Body of pancreas (tissue), 4 donors: ENCODE measurements around the gene NEK10. TPM values are rescaled to one million over a fixed set of nuclear protein-coding genes. Genes with fewer than 3 reads are reported as not detected.
A peak's percentile ranks its signal among the peaks of the same experiment; 100 is the strongest.

Experiments
- ATAC-seq: fragments of 150-250 bp; one replicate; pipeline ENCODE4 v1.9.1; 2016
- DNase-seq, 4 donors: peaks; one replicate each; pipeline ENCODE4 v3.0.0-alpha.2; 2019
- H3K27ac ChIP-seq, 4 donors: fragments of 200-600 bp; sonication (generic); 1 replicate in 3 of 4; 2 replicates in 1 of 4; pipeline versions ENCODE4 v1.5.1 to v1.6.1; 2016 to 2019; ENCODE audit warnings: mild to moderate bottlenecking in 1 of 4, mixed read lengths in 1 of 4, moderate library complexity in 1 of 4
- H3K27me3 ChIP-seq, 2 donors: fragments of 200-600 bp; sonication (generic); one replicate each; pipeline ENCODE4 v1.6.0; 2016; ENCODE audit warnings: mild to moderate bottlenecking in 1 of 2
- H3K36me3 ChIP-seq, 2 donors: fragments of 200-600 bp; sonication (generic); replicated peaks in 1 of 2; 2 replicates each; pipeline ENCODE4 v1.5.1; 2016; ENCODE audit warnings: low read depth in 2 of 2; ENCODE audit not compliant: insufficient read depth in 1 of 2
- H3K4me1 ChIP-seq: fragments of 200-600 bp; sonication (generic); one replicate; pipeline ENCODE4 v1.6.0; 2016
- H3K4me3 ChIP-seq, 2 donors: fragments of 200-600 bp; sonication (generic); 1 replicate in 1 of 2; 2 replicates in 1 of 2; pipeline ENCODE4 v1.5.1; 2016 to 2019
- H3K9me3 ChIP-seq, 3 donors: fragments of 200-600 bp; sonication (generic); 1 replicate in 2 of 3; 2 replicates in 1 of 3; pipeline ENCODE4 v1.5.1; 2016
- POLR2A ChIP-seq, 3 donors: fragments of 450-650 bp; IDR thresholded peaks; one replicate each; pipeline ENCODE4 v1.6.1; 2016; ENCODE audit warnings: antibody characterized with exemption in 3 of 3, mild to moderate bottlenecking in 2 of 3
- WGBS, 2 donors: methylation state at CpG; one replicate each; pipeline ENCODE4 v1.1.5; 2017; 5-methylcytosine and 5-hydroxymethylcytosine counted together
- intact Hi-C: fragments of 100-400 bp; cut with DNase I; formaldehyde crosslinking; loops from one replicate; pipeline ENCODE4 v1.15.1; 2023
- total RNA-seq, 2 donors: library from RNA; depleted of rRNA; stranded (reverse); fragments of >200 nt; gene quantifications; one replicate each; pipeline ENCODE4 v1.1.0, GENCODE V29; 2016
- TF ChIP-seq, protein P1 (sequence below), 7 experiments: fragments of 450-650 bp in 4 of 7; fragments of 200-600 bp in 3 of 7; sonication (generic) in 3 of 7; IDR thresholded peaks; one replicate each; pipeline ENCODE4 v1.5.1; 2016 to 2019; ENCODE audit warnings: antibody characterized with exemption in 7 of 7

Gene NEK10
- total RNA-seq, 2 donors from 2014 or later, result 0.33 to 0.78 TPM

DNA sequence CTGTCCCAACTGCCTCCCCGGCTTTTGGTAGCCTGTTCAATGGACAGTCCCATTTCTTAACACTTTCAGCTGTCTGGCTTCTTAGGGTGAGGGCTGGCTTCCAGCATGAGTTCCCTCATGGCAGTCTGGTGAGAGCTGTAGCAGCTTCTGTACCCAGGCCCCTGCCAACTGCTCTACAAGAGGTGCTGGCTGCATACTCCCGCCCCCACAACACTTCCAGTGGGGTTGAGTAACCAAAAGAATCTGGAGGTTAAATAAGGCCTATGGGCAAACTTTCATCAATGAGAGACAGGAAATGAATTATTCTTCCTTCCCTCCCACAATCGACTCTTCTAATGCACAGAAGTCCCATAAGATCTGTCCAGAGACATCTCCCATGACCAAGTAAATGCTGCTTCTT, 145.0 kb downstream of the NEK10 start:
- ATAC-seq, result no peak
- Histone ChIP-seq H3K4me1 (peaks cover 10% of the 10 kb centered on the region), H3K4me3 (no peak overlapping the region), H3K27ac (no peak overlapping the region), H3K9me3 (no peaks in the 10 kb centered on the region), H3K36me3 (no peaks in the 10 kb centered on the region), H3K27me3 (no peaks in the 10 kb centered on the region)
- WGBS, 2 donors, result 89 to 90% methylated on average over 3 of the region's 3 CpGs
- no peak for DNase-seq
- no peak for TF ChIP-seq POLR2A (IDR thresholded peaks at IDR 0.05)
- TF ChIP-seq, protein P1, sequence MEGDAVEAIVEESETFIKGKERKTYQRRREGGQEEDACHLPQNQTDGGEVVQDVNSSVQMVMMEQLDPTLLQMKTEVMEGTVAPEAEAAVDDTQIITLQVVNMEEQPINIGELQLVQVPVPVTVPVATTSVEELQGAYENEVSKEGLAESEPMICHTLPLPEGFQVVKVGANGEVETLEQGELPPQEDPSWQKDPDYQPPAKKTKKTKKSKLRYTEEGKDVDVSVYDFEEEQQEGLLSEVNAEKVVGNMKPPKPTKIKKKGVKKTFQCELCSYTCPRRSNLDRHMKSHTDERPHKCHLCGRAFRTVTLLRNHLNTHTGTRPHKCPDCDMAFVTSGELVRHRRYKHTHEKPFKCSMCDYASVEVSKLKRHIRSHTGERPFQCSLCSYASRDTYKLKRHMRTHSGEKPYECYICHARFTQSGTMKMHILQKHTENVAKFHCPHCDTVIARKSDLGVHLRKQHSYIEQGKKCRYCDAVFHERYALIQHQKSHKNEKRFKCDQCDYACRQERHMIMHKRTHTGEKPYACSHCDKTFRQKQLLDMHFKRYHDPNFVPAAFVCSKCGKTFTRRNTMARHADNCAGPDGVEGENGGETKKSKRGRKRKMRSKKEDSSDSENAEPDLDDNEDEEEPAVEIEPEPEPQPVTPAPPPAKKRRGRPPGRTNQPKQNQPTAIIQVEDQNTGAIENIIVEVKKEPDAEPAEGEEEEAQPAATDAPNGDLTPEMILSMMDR (IDR thresholded peaks at IDR 0.05), result no peak
- intact Hi-C loops, result no loop called here

DNA sequence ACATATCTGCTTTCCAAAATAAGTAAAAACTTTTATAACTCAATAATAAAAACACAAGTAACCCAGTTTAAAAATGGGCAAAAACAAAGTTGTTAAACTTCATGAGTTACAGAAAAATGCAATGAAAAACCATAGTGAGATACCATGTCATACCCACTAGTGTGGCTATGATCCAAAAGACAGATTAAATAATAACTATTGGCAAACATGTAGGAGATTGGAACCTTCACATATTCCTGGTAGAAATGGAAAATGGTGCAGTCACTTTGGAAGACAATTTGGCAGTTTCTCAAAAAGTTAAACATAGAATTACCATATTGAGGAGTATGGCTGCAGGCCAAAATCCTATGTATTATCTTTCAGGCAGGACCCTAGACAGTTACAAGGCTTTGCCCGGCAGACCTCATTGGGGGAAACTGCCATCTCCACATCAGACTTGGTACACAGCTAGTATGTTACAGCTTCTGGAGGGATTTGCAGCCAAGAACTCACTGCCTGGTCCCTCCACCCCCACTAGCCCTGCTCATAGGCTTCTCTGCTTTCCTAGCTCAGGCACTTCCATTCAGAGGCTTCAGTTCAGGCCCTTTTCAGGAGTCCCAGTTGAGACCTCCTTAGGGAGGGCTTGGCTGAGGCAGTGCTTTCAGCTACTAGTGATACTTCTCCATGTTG, 147.8 kb downstream of the NEK10 start:
- no peak for TF ChIP-seq POLR2A (IDR thresholded peaks at IDR 0.05)
- TF ChIP-seq, protein P1 (IDR thresholded peaks at IDR 0.05), result no peak

DNA sequence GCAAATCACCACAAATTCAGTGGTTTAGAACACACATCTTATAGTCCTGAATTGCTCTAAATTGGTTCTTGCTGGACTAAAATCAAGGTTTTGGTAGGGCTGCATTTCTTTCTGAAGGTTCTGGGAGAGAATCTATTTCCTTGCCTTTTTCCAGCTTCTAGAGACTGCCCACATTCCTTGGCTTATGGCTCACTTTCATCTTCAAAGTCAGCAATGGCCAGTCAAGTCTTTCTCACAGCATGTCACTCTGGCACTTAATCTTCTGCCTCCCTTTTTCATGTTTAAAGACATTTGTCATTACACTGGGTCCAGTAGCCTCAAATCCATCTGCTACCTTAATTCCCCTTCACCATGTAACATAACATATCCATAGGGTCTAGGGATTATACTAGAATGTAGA, 149.0 kb downstream of the NEK10 start:
- intact Hi-C loops, result no loop called here
- TF ChIP-seq POLR2A (IDR thresholded peaks at IDR 0.05), result no peak
- TF ChIP-seq, protein P1 (IDR thresholded peaks at IDR 0.05), result no peak
- H3K36me3 ChIP-seq, result no peaks in the 10 kb centered on the region
- no peak overlapping the region for H3K4me3 ChIP-seq
- DNase-seq, result no peak
- H3K9me3 ChIP-seq, result no peaks in the 10 kb centered on the region
- no peaks in the 10 kb centered on the region for H3K27me3 ChIP-seq
- no peak for ATAC-seq
- no peak overlapping the region for H3K27ac ChIP-seq
- peaks cover 10% of the 10 kb centered on the region for H3K4me1 ChIP-seq

More for the DNA sequence above, 147.8 kb downstream of the NEK10 start:
- no peak for ATAC-seq
- Histone ChIP-seq H3K27ac (no peak overlapping the region), H3K36me3 (no peaks in the 10 kb centered on the region), H3K27me3 (no peaks in the 10 kb centered on the region), H3K9me3 (no peaks in the 10 kb centered on the region), H3K4me3 (no peak overlapping the region), H3K4me1 (peaks cover 10% of the 10 kb centered on the region)
- 20 to 21% methylated on average over 1 of the region's 1 CpG for WGBS, 2 donors
- peak in 1 of 4 donors; percentile 13 for DNase-seq
- intact Hi-C loops, result no loop called here

DNA sequence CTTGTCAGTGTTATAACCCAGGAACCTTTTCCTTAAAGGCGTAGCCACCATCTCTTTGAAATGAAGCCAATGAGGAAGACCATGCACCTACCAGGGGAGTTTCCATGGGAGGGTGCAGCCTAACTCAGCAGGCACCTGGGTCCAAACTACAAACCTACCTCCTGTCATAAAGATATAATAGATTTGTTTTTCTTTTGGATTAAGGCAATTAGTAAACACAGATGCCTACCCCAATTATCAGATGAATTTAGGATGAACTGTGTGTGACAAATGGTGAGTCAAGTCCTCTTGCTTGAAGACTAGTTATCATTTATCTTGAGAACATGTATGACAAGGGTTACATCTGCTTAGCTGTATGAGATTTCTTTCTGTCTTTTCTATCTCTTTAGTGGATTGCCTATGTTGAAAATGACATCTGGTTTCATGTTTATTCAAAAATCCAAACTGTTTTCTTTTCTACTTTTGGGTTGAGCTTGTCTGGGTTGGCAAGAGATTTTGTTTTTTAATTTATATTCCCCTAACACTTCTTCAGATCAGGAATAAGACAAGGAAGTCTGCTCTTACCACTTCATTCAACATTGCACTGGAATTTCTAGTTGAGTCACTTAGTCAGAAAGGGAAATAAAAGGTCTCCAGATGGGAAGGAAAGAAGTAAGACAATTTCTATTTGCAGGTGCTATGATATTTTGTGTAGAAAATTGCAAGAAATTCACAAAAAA, 149.9 kb downstream of the NEK10 start:
- intact Hi-C loops, result no loop called here
- no peak for DNase-seq
- peaks cover 10% of the 10 kb centered on the region for H3K4me1 ChIP-seq
- no peaks in the 10 kb centered on the region for H3K9me3 ChIP-seq
- ATAC-seq, result no peak
- H3K27me3 ChIP-seq, result no peaks in the 10 kb centered on the region
- no peaks in the 10 kb centered on the region for H3K36me3 ChIP-seq
- H3K27ac ChIP-seq, result no peak overlapping the region
- H3K4me3 ChIP-seq, result no peak overlapping the region
- 87 to 100% methylated on average over 1 of the region's 1 CpG for WGBS, 2 donors
- no peak for TF ChIP-seq POLR2A (IDR thresholded peaks at IDR 0.05)
- TF ChIP-seq, protein P1 (IDR thresholded peaks at IDR 0.05), result no peak
